Hepatocyte (in vitro differentiated cells): Measurements from ENCODE around the gene SEC22C.

ENCODE experiments used
- EZH2 ChIP-seq: fragments of 200-600 bp; sonication (generic); IDR thresholded peaks from 2 replicates; pipeline ENCODE4 v1.6.1; 2016; ENCODE audit warnings: antibody characterized with exemption, mild to moderate bottlenecking, borderline replicate concordance
- TF ChIP-seq, protein P1 (sequence below): fragments of 200-600 bp; sonication (generic); IDR thresholded peaks from 2 replicates; pipeline ENCODE4 v1.5.1; 2016; ENCODE audit warnings: antibody characterized with exemption, mild to moderate bottlenecking; ENCODE audit not compliant: poor library complexity

DNA sequence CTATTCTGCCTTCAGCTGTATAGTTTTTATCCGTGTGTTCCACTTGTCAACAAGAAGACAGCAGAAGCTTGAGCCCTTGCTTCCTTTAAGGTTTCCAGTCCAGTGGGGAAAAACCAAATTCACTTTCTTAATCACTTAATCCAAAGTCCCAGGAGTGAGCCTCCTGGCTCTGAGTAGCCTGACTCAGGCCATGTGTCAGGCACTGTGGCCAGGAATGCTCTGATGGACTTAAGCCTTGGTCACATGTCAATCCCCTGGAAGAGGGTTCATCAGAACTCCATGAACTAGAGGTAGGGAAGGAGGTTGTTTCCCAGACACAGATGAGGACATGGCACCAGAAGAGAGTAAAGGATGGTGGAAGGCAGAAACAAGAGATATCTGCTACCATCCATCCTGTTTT, 70.6 kb downstream of the SEC22C start:
- TF ChIP-seq, protein P1, sequence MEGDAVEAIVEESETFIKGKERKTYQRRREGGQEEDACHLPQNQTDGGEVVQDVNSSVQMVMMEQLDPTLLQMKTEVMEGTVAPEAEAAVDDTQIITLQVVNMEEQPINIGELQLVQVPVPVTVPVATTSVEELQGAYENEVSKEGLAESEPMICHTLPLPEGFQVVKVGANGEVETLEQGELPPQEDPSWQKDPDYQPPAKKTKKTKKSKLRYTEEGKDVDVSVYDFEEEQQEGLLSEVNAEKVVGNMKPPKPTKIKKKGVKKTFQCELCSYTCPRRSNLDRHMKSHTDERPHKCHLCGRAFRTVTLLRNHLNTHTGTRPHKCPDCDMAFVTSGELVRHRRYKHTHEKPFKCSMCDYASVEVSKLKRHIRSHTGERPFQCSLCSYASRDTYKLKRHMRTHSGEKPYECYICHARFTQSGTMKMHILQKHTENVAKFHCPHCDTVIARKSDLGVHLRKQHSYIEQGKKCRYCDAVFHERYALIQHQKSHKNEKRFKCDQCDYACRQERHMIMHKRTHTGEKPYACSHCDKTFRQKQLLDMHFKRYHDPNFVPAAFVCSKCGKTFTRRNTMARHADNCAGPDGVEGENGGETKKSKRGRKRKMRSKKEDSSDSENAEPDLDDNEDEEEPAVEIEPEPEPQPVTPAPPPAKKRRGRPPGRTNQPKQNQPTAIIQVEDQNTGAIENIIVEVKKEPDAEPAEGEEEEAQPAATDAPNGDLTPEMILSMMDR = no peak
- TF ChIP-seq EZH2 = no peak
